GM18861 (cell line): Measurements from ENCODE around the gene RALGAPB.
A peak's percentile ranks its signal among the peaks of the same experiment; 100 is the strongest.
"Not testable (repeated sequence)": the region's sequence is repeated elsewhere in the genome, so short reads cannot be mapped to it uniquely, and the experiment has no call there.

Experiments
- ATAC-seq: cut with Tn5 transposase; IDR thresholded peaks from one replicate; pipeline ENCODE4 v1.9.1; 2021; ENCODE audit not compliant: unreplicated experiment

The RALGAPB gene

GRCh38 chr20:38446441-38447209, 26.0 kb upstream of the RALGAPB start:
- peak; percentile 81 for ATAC-seq

GRCh38 chr20:38447251-38447661, 25.4 kb upstream of the RALGAPB start:
- ATAC-seq, result no peak

DNA sequence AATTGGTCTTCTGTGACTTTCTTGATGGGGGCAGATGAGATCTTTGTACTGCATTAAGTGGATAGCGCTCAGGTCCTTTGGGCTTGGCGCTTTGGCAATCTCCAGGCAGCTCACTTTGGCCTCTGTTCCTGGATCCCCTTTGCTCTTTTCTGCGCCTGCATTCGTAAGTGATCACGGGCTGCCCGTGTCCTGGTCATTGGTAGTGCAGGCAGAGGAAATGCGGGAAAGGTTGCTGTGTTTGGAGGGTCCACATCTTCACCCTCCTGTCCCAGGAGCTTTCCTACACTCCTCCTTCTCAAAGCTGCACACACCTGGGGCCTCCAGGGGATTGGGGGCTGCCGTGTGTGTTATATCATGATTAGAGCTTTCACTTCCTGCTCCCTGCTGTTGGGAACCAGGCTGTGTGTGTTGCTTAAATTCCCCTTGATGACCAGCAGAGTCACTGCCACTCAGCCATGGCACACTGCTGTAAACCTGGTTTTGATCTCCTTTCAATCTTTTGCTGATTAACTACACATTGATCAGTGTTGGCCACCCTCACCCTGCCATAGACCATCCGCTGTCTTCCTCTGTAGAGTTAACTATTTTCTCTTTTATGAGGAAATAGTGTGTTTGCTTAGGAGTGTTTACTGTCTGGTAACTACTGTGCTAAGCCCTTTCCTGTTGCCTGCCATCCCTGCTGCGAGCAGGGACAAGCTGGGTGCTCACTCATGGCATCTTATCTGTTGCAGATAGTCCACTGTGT, 24.5 kb upstream of the RALGAPB start:
- no peak for ATAC-seq

- ATAC-seq, result no peak
Observed at GRCh38 chr20:38449046-38449445, 23.6 kb upstream of the RALGAPB start.

GRCh38 chr20:38450412-38450975, 22.1 kb upstream of the RALGAPB start:
- ATAC-seq, result no peak

DNA sequence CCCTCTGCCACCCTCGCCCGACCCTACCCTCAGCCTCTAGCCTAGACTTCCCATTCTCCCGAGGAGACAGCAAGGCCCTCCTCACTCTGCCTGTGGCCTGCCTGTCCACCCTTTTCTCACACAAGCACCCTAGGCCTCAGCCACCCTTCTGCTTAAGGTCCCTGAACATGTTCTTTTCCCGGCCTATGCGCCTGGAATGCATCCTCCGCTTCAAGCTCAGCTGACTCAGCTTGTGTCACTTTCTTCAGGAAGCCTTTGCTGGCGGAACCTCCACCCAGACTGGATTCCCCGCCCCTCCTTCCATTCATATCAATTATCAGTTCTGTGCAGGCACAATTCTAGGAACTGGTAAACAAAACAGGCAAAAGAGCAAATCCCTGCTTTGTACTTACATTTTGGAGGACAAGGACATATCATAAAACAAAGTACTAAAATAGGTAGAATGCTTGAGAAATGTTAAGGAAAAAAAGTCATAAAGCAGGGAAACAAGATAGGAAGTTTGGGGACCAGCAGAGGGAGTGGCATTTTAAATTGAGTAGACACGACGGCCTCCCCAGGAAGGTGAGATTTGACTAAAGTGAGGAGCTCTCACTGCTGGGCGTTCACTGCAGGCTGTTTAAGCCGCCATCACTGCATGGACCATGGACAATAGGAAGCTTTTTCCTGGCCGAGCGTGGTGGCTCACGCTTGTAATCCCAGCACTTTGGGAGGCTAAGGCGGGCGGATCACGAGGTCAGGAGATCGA, 19.6 kb upstream of the RALGAPB start:
- no peak for ATAC-seq

- ATAC-seq, result no peak
Observed at GRCh38 chr20:38453941-38454340, 18.7 kb upstream of the RALGAPB start.

- no peak for ATAC-seq
Observed at GRCh38 chr20:38454556-38455473, 17.8 kb upstream of the RALGAPB start.

- ATAC-seq, result no peak
Observed at GRCh38 chr20:38458314-38458713, 14.3 kb upstream of the RALGAPB start.

GRCh38 chr20:38460040-38460623, 12.5 kb upstream of the RALGAPB start:
- ATAC-seq, result no peak

DNA sequence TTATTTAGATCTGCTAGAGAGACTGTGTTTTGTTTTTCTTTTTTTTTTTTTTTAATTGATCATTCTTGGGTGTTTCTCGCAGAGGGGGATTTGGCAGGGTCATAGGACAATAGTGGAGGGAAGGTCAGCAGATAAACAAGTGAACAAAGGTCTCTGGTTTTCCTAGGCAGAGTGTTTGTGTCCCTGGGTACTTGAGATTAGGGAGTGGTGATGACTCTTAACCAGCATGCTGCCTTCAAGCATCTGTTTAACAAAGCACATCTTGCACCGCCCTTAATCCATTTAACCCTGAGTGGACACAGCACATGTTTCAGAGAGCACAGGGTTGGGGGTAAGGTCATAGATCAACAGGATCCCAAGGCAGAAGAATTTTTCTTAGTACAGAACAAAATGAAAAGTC, 12.0 kb upstream of the RALGAPB start:
- not testable (repeated sequence) for ATAC-seq

- not testable (repeated sequence) for ATAC-seq
Observed at GRCh38 chr20:38461167-38461566, 11.5 kb upstream of the RALGAPB start.

GRCh38 chr20:38461569-38461968, 11.1 kb upstream of the RALGAPB start:
- ATAC-seq, result not testable (repeated sequence)

DNA sequence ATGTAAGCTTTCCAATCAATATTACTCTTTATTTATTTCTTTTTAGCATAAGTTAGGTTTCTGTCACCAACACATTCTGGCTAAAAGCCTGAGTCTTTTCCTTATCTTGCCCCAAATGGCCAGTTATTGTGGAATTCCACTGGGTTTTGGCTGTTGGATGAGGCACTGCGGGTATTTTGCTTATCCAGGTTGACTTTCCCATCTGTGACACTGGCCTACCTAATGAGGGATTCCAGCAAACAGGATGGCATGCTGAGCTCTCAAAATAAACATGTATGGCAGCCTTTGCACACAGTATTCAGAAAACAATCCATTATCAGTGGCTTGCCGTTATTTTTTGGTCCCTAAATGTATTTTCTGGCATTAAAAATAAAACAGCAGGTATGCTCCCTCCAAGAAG, 6.5 kb upstream of the RALGAPB start:
- ATAC-seq, result no peak

GRCh38 chr20:38466983-38467382, 5.7 kb upstream of the RALGAPB start:
- ATAC-seq, result no peak

GRCh38 chr20:38471245-38471644, 1.4 kb upstream of the RALGAPB start:
- no peak for ATAC-seq

GRCh38 chr20:38471987-38472512, 593 bp upstream of the RALGAPB start:
- no peak for ATAC-seq

DNA sequence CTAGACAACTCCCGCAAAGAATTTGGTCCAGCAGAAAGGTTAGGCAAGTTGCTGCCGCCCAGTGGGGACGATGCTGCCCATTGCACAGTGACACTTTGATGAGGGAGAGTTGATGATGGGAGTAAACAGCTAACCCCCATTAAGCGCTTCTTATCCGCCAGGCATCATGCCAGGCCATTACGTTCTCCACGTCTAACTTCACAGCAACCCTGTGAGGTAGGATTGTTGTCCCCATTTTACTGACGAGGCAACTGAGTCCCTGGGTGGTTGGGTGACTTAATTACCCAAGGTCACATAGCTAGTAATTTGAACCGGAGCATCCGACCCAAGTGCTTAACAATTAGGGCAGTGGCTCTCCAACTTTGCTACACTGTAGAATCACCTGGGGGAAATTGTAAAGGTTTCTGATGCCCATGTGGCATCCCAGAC, 738 bp downstream of the RALGAPB start:
- no peak for ATAC-seq

- no peak for ATAC-seq
Observed at GRCh38 chr20:38477747-38478146, 5.1 kb downstream of the RALGAPB start.

DNA sequence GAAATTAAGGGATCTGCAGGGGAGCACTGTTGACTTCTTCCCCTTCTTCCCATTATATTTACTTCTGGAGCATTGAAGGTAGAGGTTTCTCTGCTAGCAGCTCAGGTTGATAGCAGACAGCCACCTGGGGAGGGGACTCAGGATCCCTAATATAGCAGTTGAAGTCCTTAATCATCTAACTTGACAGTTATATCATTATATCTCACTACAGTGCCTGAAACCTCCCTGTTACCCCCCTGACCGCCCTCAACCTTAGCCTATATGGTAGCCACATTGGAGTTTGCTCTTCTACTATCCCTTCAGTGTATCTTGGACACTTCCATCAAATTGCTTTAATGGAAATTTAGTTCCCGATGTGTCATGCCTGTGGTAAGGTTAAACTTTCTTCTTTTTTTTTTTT, 7.0 kb downstream of the RALGAPB start:
- no peak for ATAC-seq
